Cardiac fibroblast (primary cell): ENCODE data around the gene ABHD12.

Experiments
- DNase-seq, 2 donors: peaks; one replicate each; pipeline versions ENCODE4 v3.0.0 to v3.0.0-alpha.2; 2010; ENCODE audit warnings: low read depth in 2 of 2
- H3K4me3 ChIP-seq, 2 donors: replicated peaks in 1 of 2; 1 replicate in 1 of 2; 2 replicates in 1 of 2; pipeline ENCODE4 v1.5.1; 2011; ENCODE audit warnings: low read depth in 2 of 2, low read length in 2 of 2, mild to moderate bottlenecking in 2 of 2, moderate library complexity in 1 of 2
- CTCF ChIP-seq: IDR thresholded peaks from one replicate; pipeline ENCODE4 v1.5.1; 2011; ENCODE audit warnings: low read depth, mild to moderate bottlenecking, low read length, inconsistent platforms

Gene ABHD12

GRCh38 chr20:25278636-25279361, 111.8 kb downstream of the ABHD12 start:
- TF ChIP-seq CTCF, result no peak
- H3K4me3 ChIP-seq, result no peak overlapping the region
- no peak for DNase-seq

DNA sequence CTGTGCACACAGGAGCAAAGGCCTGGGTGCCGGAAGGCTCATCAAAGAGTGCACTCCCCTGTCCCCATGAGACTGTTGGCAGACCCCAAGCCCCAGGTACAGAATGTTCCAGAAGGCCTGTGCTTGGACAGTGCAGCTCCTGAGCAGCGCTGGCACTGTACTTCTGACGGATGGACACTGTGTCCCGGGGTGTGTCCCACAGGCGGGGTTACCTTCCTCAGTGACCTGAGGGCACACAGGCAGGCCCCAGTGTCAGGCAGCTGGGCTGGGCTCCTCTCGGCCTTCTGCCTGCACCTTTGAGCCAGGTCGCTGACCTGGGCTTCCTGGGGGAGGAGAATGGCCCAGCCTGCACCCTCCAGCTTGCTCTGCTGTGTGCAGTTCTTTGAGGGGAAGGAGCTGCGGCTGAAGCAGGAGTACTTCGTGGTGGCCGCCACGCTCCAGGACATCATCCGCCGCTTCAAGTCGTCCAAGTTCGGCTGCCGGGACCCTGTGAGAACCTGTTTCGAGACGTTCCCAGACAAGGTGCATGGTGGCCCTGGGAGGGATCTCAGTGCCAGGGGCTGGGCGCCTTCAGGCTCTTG, 112.6 kb downstream of the ABHD12 start:
- DNase-seq, result no peak
- no peak for TF ChIP-seq CTCF
- no peak overlapping the region for H3K4me3 ChIP-seq

DNA sequence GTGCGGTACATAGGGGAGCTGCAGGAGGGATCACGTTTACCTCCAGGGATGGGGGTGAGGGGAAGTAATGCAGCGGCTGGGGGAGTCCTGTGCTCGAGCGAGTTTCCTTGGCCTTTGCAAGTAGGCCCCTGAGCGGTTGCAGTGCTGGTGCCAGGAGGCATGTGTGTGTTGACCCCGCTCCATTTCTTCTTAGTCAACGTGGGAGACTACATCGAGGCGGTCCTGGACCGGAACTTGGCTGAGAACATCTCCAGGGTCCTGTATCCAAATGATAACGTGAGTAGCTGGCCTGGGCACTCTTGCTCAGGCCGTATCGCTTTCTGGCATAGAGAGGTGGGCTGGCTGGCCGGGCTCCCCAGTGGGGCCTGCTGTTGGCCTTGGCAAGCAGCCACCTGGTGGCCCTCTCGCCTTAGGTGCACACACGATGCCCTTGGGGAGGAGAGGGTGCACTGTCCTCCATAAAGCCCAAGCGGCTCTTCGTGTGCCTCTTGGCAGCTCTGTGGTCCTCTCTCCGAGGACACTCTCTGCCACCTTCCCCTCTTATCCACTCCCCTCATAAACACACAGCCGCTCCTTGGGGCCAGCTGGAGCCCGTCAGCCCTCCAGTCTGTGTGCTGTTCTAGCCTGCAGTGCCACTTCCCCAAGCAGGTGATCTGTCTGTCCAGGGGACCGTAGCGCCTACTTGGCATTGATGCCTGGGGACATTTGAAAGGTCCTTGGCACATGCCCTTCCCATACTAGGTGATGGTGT, 113.4 kb downstream of the ABHD12 start:
- no peak for DNase-seq
- no peak overlapping the region for H3K4me3 ChIP-seq
- TF ChIP-seq CTCF, result no peak

GRCh38 chr20:25276533-25277050, 114.0 kb downstream of the ABHD12 start:
- no peak for DNase-seq
- TF ChIP-seq CTCF, result no peak
- no peak overlapping the region for H3K4me3 ChIP-seq

DNA sequence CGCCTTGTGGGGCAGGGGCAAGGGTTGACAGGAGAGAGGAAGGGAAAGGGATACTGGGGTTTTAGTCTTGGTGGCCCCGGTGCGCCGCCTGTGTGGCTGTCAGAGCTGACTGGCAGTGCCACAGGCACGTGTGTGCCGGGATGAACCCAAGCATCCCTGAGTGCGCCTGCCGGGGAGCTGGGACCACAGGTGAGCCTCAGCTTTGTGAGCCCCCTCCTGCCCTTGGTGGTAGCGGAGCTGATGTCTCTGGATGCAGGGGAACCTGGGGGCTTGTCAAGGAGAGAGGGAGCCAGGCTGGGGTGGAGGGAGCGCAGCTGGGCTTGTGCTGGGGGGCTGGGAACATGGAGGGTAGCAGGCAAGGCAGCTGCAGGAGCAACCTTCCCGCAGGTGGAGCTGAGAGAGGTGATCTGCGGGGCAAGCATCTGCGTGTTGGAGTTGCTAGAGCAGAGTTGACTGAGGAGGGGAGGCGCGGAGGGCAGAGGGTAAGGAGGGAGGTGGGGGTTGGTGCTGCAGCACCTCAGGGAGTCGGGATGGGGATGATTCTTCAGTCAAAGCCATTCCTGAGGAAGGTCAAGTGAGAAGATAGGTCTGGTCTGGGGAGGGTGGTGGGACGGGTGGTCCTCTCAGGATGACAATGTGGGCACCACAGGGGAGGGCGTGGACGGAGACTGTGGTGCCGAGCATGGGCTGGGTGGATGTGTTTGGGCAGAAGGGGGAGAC, 114.7 kb downstream of the ABHD12 start:
- no peak for DNase-seq
- no peak overlapping the region for H3K4me3 ChIP-seq
- no peak for TF ChIP-seq CTCF
